ENCODE measurements around the gene DBNL.

- TF ChIP-seq CTCF (IDR thresholded peaks at IDR 0.05; ENCODE audit: low read depth, low read length) = no peak
- no peak for TF ChIP-seq EZH2phosphoT487 (IDR thresholded peaks at IDR 0.05; ENCODE audit: low read depth)
Observed at GRCh38 chr7:44062903-44063295, 18.4 kb downstream of the DBNL start.

Data from OCI-LY3 (cell line).